H9 (cell line): ENCODE measurements around the gene PSTPIP1. TPM values are rescaled to one million over a fixed set of nuclear protein-coding genes. Genes with fewer than 3 reads are reported as not detected.

Experiments
- DNase-seq: peaks from one replicate; pipeline ENCODE4 v3.0.0-alpha.2; 2017
- H2AFZ ChIP-seq: one replicate; pipeline ENCODE4 v1.6.1; 2013; ENCODE audit warnings: mild to moderate bottlenecking, low read length, control low read depth, moderate library complexity
- H2AK5ac ChIP-seq: 2 replicates; pipeline ENCODE4 v1.6.1; 2013; ENCODE audit warnings: low read length, control low read depth, mixed read lengths; ENCODE audit not compliant: insufficient read length
- H2BK120ac ChIP-seq: one replicate; pipeline ENCODE4 v1.6.1; 2013; ENCODE audit warnings: low read depth, mild to moderate bottlenecking, low read length, control low read depth, inconsistent platforms; ENCODE audit not compliant: poor library complexity, severe bottlenecking
- H2BK12ac ChIP-seq: 2 replicates; pipeline ENCODE4 v1.6.1; 2013; ENCODE audit warnings: low read length, control low read depth, mixed read lengths, low read depth; ENCODE audit not compliant: insufficient read length
- H2BK15ac ChIP-seq: 2 replicates; pipeline ENCODE4 v1.6.1; 2013; ENCODE audit warnings: low read depth, low read length, control low read depth
- H2BK20ac ChIP-seq: one replicate; pipeline ENCODE4 v1.6.1; 2013; ENCODE audit warnings: low read depth, mild to moderate bottlenecking, low read length, control low read depth, inconsistent platforms; ENCODE audit not compliant: poor library complexity, severe bottlenecking
- H2BK5ac ChIP-seq: 2 replicates; pipeline ENCODE4 v1.6.1; 2013; ENCODE audit warnings: low read length, control low read depth, mixed read lengths; ENCODE audit not compliant: insufficient read length
- H3K14ac ChIP-seq: 2 replicates; pipeline ENCODE4 v1.6.1; 2013; ENCODE audit warnings: low read length, control low read depth; ENCODE audit not compliant: insufficient read depth
- H3K18ac ChIP-seq: 2 replicates; pipeline ENCODE4 v1.6.1; 2013; ENCODE audit warnings: low read depth, mild to moderate bottlenecking, mixed read lengths, low read length, control low read depth; ENCODE audit not compliant: insufficient read length
- H3K23ac ChIP-seq: 2 replicates; pipeline ENCODE4 v1.6.1; 2013; ENCODE audit warnings: low read length, control low read depth, mixed read lengths, low read depth; ENCODE audit not compliant: insufficient read length
- H3K23me2 ChIP-seq: 2 replicates; pipeline ENCODE4 v1.6.1; 2013; ENCODE audit warnings: low read depth, mild to moderate bottlenecking, mixed read lengths, low read length, control low read depth; ENCODE audit not compliant: insufficient read length, poor library complexity, severe bottlenecking
- H3K27ac ChIP-seq: 2 replicates; pipeline ENCODE4 v1.5.1; 2013; ENCODE audit warnings: low read length, control low read depth, mixed read lengths, low read depth; ENCODE audit not compliant: insufficient read length
- H3K27me3 ChIP-seq: 2 replicates; pipeline ENCODE4 v1.6.1; 2013; ENCODE audit warnings: low read length, control low read depth, inconsistent platforms; ENCODE audit not compliant: insufficient read depth
- H3K4ac ChIP-seq: 2 replicates; pipeline ENCODE4 v1.6.1; 2013; ENCODE audit warnings: low read depth, mild to moderate bottlenecking, control low read depth, inconsistent platforms, low read length, moderate library complexity
- H3K4me1 ChIP-seq: 2 replicates; pipeline ENCODE4 v1.6.1; 2013; ENCODE audit warnings: low read length, control low read depth, inconsistent platforms; ENCODE audit not compliant: insufficient read depth
- H3K4me2 ChIP-seq: 2 replicates; pipeline ENCODE4 v1.6.1; 2013; ENCODE audit warnings: low read length, control low read depth, mixed read lengths; ENCODE audit not compliant: insufficient read length, insufficient read depth
- H3K56ac ChIP-seq: 2 replicates; pipeline ENCODE4 v1.6.1; 2013; ENCODE audit warnings: low read depth, mild to moderate bottlenecking, mixed read lengths, low read length, control low read depth; ENCODE audit not compliant: insufficient read length
- H3K79me1 ChIP-seq: 2 replicates; pipeline ENCODE4 v1.6.1; 2013; ENCODE audit warnings: low read depth, mild to moderate bottlenecking, moderate library complexity, low read length, control low read depth, inconsistent platforms; ENCODE audit not compliant: insufficient read depth, poor library complexity, severe bottlenecking
- H3K79me2 ChIP-seq: 2 replicates; pipeline ENCODE4 v1.6.1; 2013; ENCODE audit warnings: low read length, control low read depth, inconsistent platforms; ENCODE audit not compliant: insufficient read depth
- H3K9ac ChIP-seq: 2 replicates; pipeline ENCODE4 v1.6.1; 2013; ENCODE audit warnings: low read length, control low read depth, mixed read lengths; ENCODE audit not compliant: insufficient read length; ENCODE audit errors: extremely low read depth
- H3K9me3 ChIP-seq: one replicate; pipeline ENCODE4 v1.6.1; 2013; ENCODE audit warnings: low read depth, low read length, inconsistent platforms; ENCODE audit not compliant: control insufficient read depth
- H3T11ph ChIP-seq: one replicate; pipeline ENCODE4 v1.6.1; 2013; ENCODE audit warnings: mild to moderate bottlenecking, low read length, control low read depth, inconsistent platforms
- H4K20me1 ChIP-seq: one replicate; pipeline ENCODE4 v1.6.1; 2013; ENCODE audit not compliant: control insufficient read depth, insufficient read length, insufficient read depth
- H4K5ac ChIP-seq: 2 replicates; pipeline ENCODE4 v1.6.1; 2013; ENCODE audit warnings: low read depth, mild to moderate bottlenecking, mixed read lengths, low read length, control low read depth; ENCODE audit not compliant: insufficient read length
- H4K8ac ChIP-seq: replicated peaks from 2 replicates; pipeline ENCODE4 v1.6.1; 2013; ENCODE audit warnings: low read length, control low read depth, mixed read lengths, low read depth; ENCODE audit not compliant: insufficient read length
- H4K91ac ChIP-seq: 2 replicates; pipeline ENCODE4 v1.6.1; 2013; ENCODE audit warnings: low read depth, mild to moderate bottlenecking, moderate library complexity, mixed read lengths, low read length, control low read depth; ENCODE audit not compliant: insufficient read length
- H3K27ac Mint-ChIP-seq, 3 experiments: 2 replicates in 2 of 3; 3 replicates in 1 of 3; pipeline ENCODE4 v1.8.0; 2020 to 2021; ENCODE audit warnings: mixed read lengths in 3 of 3, mild to moderate bottlenecking in 1 of 3, moderate library complexity in 1 of 3
- H3K27me3 Mint-ChIP-seq: 2 replicates; pipeline ENCODE4 v1.8.0; 2021; ENCODE audit warnings: low read depth, mild to moderate bottlenecking, moderate library complexity, mixed read lengths
- H3K36me3 Mint-ChIP-seq, 3 experiments: 2 replicates in 2 of 3; 3 replicates in 1 of 3; pipeline ENCODE4 v1.8.0; 2020 to 2021; ENCODE audit warnings: low read depth in 3 of 3, mixed read lengths in 3 of 3; ENCODE audit not compliant: insufficient read depth in 1 of 3
- H3K4me1 Mint-ChIP-seq, 2 experiments: 2 replicates each; pipeline ENCODE4 v1.8.0; 2020; ENCODE audit warnings: mixed read lengths in 2 of 2
- H3K4me3 Mint-ChIP-seq, 2 experiments: 2 replicates in 1 of 2; 3 replicates in 1 of 2; pipeline ENCODE4 v1.8.0; 2020 to 2021; ENCODE audit warnings: mild to moderate bottlenecking in 2 of 2, mixed read lengths in 2 of 2, moderate library complexity in 1 of 2
- H3K9me3 Mint-ChIP-seq, 2 experiments: 2 replicates in 1 of 2; 3 replicates in 1 of 2; pipeline ENCODE4 v1.8.0; 2020; ENCODE audit warnings: mild to moderate bottlenecking in 2 of 2, mixed read lengths in 2 of 2, moderate library complexity in 1 of 2
- CTCF ChIP-seq: fragments of 200-600 bp; sonication (generic); conservative IDR thresholded peaks from 3 replicates; pipeline ENCODE4 v1.8.0; 2021; ENCODE audit warnings: antibody characterized with exemption, mild to moderate bottlenecking
- WGBS: extraction: QIAGEN DNeasy Blood & Tissue Kit; methylation state at CpG from one replicate; pipeline ENCODE4 v1.1.7; 2013; ENCODE audit warnings: missing lambda C conversion rate, low lambda C conversion rate, mixed read lengths; ENCODE audit not compliant: insufficient read length; ENCODE audit errors: extremely low coverage; 5-methylcytosine and 5-hydroxymethylcytosine counted together
- total RNA-seq: library from RNA; stranded (reverse); gene quantifications from 2 replicates; pipeline ENCODE4 v1.2.1, GENCODE V29; 2021

PSTPIP1 gene
- total RNA-seq, 1 experiment from 2014 or later = 1.8 TPM

GRCh38 chr15:77014132-77015081 is 19.5 kb downstream of the PSTPIP1 start:
- Histone ChIP-seq H2AFZ (no peak overlapping the region), H3K18ac (no peak overlapping the region), H2BK12ac (no peak overlapping the region), H2BK20ac (no peak overlapping the region), H3K9me3 (no peaks in the 10 kb centered on the region), H4K8ac (no peak overlapping the region), H3K23ac (no peak overlapping the region), H3K4me1 (no peaks in the 10 kb centered on the region), H2AK5ac (no peak overlapping the region), H2BK5ac (no peak overlapping the region), H4K20me1 (no peaks in the 10 kb centered on the region), H3T11ph (no peak overlapping the region), H2BK120ac (no peak overlapping the region), H4K91ac (no peak overlapping the region), H3K27me3 (no peaks in the 10 kb centered on the region), H3K9ac (no peak overlapping the region), H3K27ac (no peak overlapping the region), H3K4ac (no peak overlapping the region), H3K4me2 (no peak overlapping the region), H3K79me2 (no peaks in the 10 kb centered on the region), H3K23me2 (no peaks in the 10 kb centered on the region), H4K5ac (no peak overlapping the region), H2BK15ac (no peak overlapping the region), H3K79me1 (no peaks in the 10 kb centered on the region), H3K14ac (no peak overlapping the region), H3K56ac (no peak overlapping the region)
- H3K4me1 Mint-ChIP-seq = 0 out of 4 replicates have a peak, but pooled peaks cover 0 to 4% of the 10 kb centered on the region in 2 experiments
- H3K9me3 Mint-ChIP-seq = no peaks in the 10 kb centered on the region
- H3K36me3 Mint-ChIP-seq = no peaks in the 10 kb centered on the region
- H3K4me3 Mint-ChIP-seq = no peak overlapping the region
- H3K27ac Mint-ChIP-seq = no peak overlapping the region
- no peaks in the 10 kb centered on the region; the same call in 1 of the 2 replicates for H3K27me3 Mint-ChIP-seq
- no CpG with 5 or more reads among the region's 23 CpGs for WGBS
- no peak for TF ChIP-seq CTCF
- DNase-seq = no peak
